GM12801 (cell line): Measurements from ENCODE around the gene ZNF184.

Experiments used
- TF ChIP-seq, protein P1 (sequence below): IDR thresholded peaks from one replicate; pipeline ENCODE4 v1.5.1; 2011; ENCODE audit warnings: control low read depth; ENCODE audit not compliant: insufficient read length; ENCODE audit errors: extremely low read depth

ZNF184 gene

DNA sequence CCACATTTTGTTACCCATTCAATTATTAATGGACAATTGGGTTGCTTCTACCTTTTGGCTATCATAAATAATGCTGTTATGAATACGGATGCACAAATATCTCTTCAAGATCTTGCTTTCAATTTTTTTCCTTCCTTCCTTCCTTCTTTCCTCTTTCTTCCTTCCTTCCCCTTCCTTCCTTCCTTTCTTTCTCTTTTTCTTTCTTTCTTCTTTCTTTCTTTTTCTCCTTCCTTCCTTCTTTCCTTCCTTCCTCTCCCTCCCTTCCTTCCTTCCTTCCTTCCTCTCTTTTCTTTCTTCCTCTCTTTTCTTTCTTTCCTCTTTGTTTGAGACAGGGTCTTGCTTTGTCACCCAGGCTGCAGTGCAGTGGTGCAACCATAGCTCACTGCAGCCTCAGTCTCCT, 39.2 kb downstream of the ZNF184 start:
- TF ChIP-seq, protein P1, sequence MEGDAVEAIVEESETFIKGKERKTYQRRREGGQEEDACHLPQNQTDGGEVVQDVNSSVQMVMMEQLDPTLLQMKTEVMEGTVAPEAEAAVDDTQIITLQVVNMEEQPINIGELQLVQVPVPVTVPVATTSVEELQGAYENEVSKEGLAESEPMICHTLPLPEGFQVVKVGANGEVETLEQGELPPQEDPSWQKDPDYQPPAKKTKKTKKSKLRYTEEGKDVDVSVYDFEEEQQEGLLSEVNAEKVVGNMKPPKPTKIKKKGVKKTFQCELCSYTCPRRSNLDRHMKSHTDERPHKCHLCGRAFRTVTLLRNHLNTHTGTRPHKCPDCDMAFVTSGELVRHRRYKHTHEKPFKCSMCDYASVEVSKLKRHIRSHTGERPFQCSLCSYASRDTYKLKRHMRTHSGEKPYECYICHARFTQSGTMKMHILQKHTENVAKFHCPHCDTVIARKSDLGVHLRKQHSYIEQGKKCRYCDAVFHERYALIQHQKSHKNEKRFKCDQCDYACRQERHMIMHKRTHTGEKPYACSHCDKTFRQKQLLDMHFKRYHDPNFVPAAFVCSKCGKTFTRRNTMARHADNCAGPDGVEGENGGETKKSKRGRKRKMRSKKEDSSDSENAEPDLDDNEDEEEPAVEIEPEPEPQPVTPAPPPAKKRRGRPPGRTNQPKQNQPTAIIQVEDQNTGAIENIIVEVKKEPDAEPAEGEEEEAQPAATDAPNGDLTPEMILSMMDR, result no peak

DNA sequence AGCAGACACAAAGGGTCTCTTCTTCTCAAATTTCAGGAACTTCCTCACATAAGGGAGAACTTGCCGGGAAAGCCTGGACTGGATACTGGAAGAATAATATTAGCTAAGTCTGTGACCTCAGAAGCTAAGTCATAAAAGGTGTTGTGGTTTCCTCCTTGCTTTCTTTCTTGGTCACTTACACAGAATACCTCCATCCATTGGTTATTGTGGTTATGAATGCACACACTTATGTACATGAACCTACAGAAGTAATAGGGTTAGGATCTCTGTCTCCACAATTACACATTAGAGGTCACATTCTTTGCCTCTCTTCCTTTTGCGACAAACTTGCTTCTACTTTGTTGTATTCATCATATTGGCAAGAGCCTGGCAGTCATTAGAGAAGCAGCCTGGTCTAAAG, 43.9 kb downstream of the ZNF184 start:
- TF ChIP-seq, protein P1, result no peak

DNA sequence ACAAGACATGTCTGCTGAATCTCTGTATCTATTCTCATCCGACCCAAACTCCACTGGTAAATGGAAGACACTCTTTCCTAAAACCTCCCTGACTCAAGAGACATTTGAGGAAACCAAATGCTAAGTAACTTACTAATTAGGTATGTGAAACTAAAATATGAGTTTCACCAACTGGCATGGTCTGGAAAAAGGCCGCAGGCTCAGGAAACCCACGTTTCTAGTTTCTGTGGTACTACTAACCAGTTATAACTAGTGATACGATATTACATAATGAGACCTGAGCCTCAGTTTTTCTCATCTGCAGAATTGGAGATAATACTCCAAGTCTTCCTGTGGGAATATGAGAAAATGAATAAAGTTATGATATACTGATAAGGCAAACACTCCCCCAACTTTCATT, 44.4 kb downstream of the ZNF184 start:
- TF ChIP-seq, protein P1, result no peak

DNA sequence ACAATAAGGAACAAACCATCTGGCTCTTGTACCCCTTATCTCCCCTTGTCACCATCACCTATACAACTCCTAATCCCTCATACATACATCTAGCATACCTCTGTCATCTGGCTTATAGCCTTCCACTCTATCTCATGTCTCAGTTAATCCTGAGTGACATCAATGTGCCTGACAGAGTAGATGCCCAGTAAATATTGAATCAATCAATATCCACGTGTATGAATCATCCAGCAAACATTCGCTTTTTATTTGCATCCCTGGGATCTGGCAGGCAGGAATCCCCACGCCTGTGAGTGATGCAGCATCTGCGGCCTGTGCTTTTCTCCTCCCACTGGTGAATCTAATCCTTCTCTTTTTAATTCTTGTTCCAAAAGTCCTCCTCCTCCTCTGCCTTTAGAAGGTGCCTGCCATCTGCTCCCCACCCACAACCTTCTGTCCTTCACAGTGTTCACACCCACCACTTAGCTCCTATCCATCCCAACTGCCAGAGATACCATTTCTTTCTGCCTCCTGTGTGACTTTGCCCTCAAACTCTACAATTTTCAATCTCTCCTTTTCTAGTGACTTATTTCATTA, 46.8 kb downstream of the ZNF184 start:
- TF ChIP-seq, protein P1, result no peak

DNA sequence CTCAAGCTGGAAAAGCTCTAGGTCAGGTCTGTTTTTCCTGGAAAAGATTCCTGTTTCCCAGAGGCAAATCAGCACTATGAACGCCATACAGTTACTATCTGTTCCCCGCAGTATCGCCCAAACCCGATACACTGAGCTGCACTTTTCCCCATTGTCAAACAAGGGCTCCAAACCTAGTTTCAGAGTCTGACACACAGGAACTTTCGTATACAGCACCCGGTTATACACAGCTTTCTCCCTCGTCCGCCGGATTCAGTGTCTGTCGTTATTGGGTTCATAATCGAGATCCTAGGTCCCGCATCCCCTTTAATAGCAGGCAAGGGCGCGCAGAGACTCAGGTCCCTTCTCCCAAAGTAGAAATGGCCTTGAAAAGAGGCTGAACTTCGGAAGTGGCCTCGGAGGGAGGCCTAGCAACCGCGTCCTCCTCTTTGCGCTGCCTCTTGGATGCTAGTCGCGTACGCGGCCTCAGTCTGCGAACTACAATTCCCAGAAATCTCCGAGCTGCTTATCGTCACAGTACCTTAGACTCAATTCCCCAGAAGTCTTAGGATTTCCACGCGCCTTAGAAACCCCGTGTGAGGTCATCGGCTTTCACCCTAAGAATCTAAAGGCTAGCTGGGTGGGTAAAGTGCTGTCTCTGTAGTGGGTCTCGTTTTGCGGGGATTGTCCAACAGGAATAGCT, 50.1 kb downstream of the ZNF184 start:
- TF ChIP-seq, protein P1, result no peak

DNA sequence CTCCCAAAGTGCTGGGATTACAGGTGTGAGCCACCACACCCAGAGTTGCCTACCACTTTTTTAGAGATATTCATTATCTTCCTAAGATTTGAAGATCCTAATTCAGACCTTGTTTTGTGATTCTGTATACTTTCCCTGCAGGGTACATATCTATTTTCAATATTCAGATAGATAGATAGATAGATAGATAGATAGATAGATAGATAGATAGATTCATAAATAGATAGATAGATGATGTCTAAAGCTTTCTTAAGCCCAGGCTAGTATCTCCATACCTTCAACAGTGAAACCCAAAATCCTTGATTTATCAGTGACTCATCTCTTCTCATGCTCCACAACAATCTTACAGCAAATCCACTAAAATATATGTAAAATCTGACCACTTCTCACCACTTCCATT, 53.5 kb downstream of the ZNF184 start:
- TF ChIP-seq, protein P1, result no peak

DNA sequence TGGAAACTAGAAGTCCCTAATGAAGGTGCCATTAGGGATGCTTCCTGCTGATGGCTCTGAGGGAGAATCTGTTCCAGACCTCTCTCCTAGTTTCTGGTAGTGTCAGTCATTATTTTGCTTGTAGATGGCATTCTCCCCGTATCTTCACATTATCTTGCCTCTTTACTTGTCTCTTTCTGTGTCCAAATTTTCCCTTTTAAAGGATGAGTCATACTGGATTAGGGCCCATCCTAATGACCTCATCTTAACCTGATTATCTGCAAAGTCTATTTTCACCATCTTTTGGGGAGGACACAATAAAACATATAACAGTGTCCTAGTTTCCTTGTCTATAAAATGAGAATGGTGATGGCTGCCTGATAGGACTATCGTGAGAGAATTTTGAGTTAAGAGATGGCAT, 57.0 kb downstream of the ZNF184 start:
- TF ChIP-seq, protein P1, result no peak
